ENCODE measurements around the gene IGFBP5. TPM values are rescaled to one million over a fixed set of nuclear protein-coding genes. Genes with fewer than 3 reads are reported as not detected.

The IGFBP5 gene
- total and polyA plus RNA-seq, 4 donors, result 2.3 to 43.4 (median 14.4) TPM

DNA sequence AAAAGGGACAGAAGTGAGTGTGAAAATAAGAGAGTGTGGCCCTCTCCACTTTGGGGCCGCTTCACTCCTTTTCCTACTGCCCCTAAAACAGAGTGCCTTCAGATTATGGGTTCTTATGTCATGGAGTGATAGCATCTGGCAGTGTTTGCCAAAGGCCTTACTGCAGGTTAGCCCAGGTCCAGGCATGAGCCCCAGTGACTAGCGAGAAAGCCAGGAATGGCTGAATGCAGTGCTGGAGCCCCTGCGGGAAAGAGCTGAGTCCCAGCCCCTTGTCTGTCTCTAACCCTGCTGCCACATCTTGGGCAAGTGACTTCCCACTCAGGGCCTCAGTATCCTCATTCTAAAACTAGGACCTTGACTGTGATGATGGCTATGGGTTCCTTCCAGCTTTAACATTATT lies 6.0 kb downstream of the IGFBP5 start:
- Histone ChIP-seq H3K4me1 (ENCODE audit: control insufficient read depth in 4 of 4, insufficient read depth in 4 of 4, low read length in 3 of 4) (peaks cover 10 to 20% (median 13%) of the 10 kb centered on the region in 4 donors), H3K4me3 (ENCODE audit: low read depth in 1 of 3, low read length in 3 of 3) (no peak overlapping the region), H3K9ac (ENCODE audit: low read depth in 1 of 2, low read length in 2 of 2) (no peak overlapping the region)

GRCh38 chr2:216688731-216689340 lies 6.5 kb downstream of the IGFBP5 start:
- H3K27ac ChIP-seq (ENCODE audit: low read depth in 1 of 2, low read length in 2 of 2), result no peak overlapping the region
- no peaks in the 10 kb centered on the region for H3K36me3 ChIP-seq (ENCODE audit: control insufficient read depth in 4 of 4, insufficient read depth in 3 of 4, low read depth in 1 of 4, low read length in 3 of 4)
- no peak for DNase-seq (ENCODE audit: low spot score)
- H3K4me3 ChIP-seq (ENCODE audit: low read depth in 1 of 3, low read length in 3 of 3), result no peak overlapping the region
- H3K9ac ChIP-seq (ENCODE audit: low read depth in 1 of 2, low read length in 2 of 2), result no peak overlapping the region
- H3K27me3 ChIP-seq (ENCODE audit: control insufficient read depth in 4 of 4, insufficient read depth in 4 of 4, low read length in 3 of 4), result peaks cover 0 to 5% (median 3%) of the 10 kb centered on the region in 4 donors
- H3K9me3 ChIP-seq (ENCODE audit: control insufficient read depth in 4 of 4, low read length in 3 of 4), result no peaks in the 10 kb centered on the region
- 75% methylated on average over 9 of the region's 9 CpGs for WGBS
- H3K4me1 ChIP-seq (ENCODE audit: control insufficient read depth in 4 of 4, insufficient read depth in 4 of 4, low read length in 3 of 4), result peaks cover 7 to 14% (median 8%) of the 10 kb centered on the region in 4 donors
- TF ChIP-seq, protein P1, sequence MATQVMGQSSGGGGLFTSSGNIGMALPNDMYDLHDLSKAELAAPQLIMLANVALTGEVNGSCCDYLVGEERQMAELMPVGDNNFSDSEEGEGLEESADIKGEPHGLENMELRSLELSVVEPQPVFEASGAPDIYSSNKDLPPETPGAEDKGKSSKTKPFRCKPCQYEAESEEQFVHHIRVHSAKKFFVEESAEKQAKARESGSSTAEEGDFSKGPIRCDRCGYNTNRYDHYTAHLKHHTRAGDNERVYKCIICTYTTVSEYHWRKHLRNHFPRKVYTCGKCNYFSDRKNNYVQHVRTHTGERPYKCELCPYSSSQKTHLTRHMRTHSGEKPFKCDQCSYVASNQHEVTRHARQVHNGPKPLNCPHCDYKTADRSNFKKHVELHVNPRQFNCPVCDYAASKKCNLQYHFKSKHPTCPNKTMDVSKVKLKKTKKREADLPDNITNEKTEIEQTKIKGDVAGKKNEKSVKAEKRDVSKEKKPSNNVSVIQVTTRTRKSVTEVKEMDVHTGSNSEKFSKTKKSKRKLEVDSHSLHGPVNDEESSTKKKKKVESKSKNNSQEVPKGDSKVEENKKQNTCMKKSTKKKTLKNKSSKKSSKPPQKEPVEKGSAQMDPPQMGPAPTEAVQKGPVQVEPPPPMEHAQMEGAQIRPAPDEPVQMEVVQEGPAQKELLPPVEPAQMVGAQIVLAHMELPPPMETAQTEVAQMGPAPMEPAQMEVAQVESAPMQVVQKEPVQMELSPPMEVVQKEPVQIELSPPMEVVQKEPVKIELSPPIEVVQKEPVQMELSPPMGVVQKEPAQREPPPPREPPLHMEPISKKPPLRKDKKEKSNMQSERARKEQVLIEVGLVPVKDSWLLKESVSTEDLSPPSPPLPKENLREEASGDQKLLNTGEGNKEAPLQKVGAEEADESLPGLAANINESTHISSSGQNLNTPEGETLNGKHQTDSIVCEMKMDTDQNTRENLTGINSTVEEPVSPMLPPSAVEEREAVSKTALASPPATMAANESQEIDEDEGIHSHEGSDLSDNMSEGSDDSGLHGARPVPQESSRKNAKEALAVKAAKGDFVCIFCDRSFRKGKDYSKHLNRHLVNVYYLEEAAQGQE (IDR thresholded peaks at IDR 0.05), result no peak
- TF ChIP-seq FOXA2 (IDR thresholded peaks at IDR 0.05) (no peak), NR2F2 (IDR thresholded peaks at IDR 0.05) (no peak), RXRA (IDR thresholded peaks at IDR 0.05) (no peak), HNF4G (IDR thresholded peaks at IDR 0.05) (no peak), SP1 (IDR thresholded peaks at IDR 0.05) (no peak), GABPA (IDR thresholded peaks at IDR 0.05 in 1 of 2, conservative IDR thresholded peaks at IDR 0.05 in 1 of 2) (no peak), MAX (IDR thresholded peaks at IDR 0.05) (no peak), RAD21 (IDR thresholded peaks at IDR 0.05) (no peak), JUND (IDR thresholded peaks at IDR 0.05) (no peak), HNF4A (conservative IDR thresholded peaks at IDR 0.05) (no peak)
- TF ChIP-seq, protein P2, sequence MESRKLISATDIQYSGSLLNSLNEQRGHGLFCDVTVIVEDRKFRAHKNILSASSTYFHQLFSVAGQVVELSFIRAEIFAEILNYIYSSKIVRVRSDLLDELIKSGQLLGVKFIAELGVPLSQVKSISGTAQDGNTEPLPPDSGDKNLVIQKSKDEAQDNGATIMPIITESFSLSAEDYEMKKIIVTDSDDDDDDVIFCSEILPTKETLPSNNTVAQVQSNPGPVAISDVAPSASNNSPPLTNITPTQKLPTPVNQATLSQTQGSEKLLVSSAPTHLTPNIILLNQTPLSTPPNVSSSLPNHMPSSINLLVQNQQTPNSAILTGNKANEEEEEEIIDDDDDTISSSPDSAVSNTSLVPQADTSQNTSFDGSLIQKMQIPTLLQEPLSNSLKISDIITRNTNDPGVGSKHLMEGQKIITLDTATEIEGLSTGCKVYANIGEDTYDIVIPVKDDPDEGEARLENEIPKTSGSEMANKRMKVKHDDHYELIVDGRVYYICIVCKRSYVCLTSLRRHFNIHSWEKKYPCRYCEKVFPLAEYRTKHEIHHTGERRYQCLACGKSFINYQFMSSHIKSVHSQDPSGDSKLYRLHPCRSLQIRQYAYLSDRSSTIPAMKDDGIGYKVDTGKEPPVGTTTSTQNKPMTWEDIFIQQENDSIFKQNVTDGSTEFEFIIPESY (IDR thresholded peaks at IDR 0.05), result no peak
- TF ChIP-seq, protein P3, sequence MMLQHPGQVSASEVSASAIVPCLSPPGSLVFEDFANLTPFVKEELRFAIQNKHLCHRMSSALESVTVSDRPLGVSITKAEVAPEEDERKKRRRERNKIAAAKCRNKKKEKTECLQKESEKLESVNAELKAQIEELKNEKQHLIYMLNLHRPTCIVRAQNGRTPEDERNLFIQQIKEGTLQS (IDR thresholded peaks at IDR 0.05), result no peak

More for the DNA sequence above, 6.0 kb downstream of the IGFBP5 start:
- no peak for TF ChIP-seq SP1 (IDR thresholded peaks at IDR 0.05)
- no peak for TF ChIP-seq FOXA2 (IDR thresholded peaks at IDR 0.05)
- TF ChIP-seq EGR1 (IDR thresholded peaks at IDR 0.05; ENCODE audit: low read depth in 2 of 2), result no peak
- TF ChIP-seq CTCF (IDR thresholded peaks at IDR 0.05; ENCODE audit: low read depth, low read length, missing input control), result no peak
- no peak for TF ChIP-seq TAF1 (conservative IDR thresholded peaks at IDR 0.05)
- TF ChIP-seq, protein P2 (IDR thresholded peaks at IDR 0.05), result no peak
- TF ChIP-seq JUND (IDR thresholded peaks at IDR 0.05), result no peak
- TF ChIP-seq HNF4A (conservative IDR thresholded peaks at IDR 0.05), result no peak
- TF ChIP-seq YY1 (IDR thresholded peaks at IDR 0.05), result no peak
- TF ChIP-seq NR2F2 (IDR thresholded peaks at IDR 0.05), result no peak
- Histone ChIP-seq H3K27ac (ENCODE audit: low read depth in 1 of 2, low read length in 2 of 2) (no peak overlapping the region), H3K27me3 (ENCODE audit: control insufficient read depth in 4 of 4, insufficient read depth in 4 of 4, low read length in 3 of 4) (peaks cover 0 to 5% (median 4%) of the 10 kb centered on the region in 4 donors), H3K36me3 (ENCODE audit: control insufficient read depth in 4 of 4, insufficient read depth in 3 of 4, low read depth in 1 of 4, low read length in 3 of 4) (no peaks in the 10 kb centered on the region), H3K9me3 (ENCODE audit: control insufficient read depth in 4 of 4, low read length in 3 of 4) (no peaks in the 10 kb centered on the region)
- WGBS, result 94% methylated on average over 3 of the region's 3 CpGs
- DNase-seq (ENCODE audit: low spot score), result no peak
